Left renal cortex interstitium (tissue), 4 donors: ENCODE data around the gene SGCD. TPM values are rescaled to one million over a fixed set of nuclear protein-coding genes. Genes with fewer than 3 reads are reported as not detected.

ENCODE experiments used
- DNase-seq, 4 donors: peaks; one replicate each; pipeline ENCODE4 v3.0.0-alpha.2; 2013; ENCODE audit warnings: low read depth in 4 of 4, low spot score in 2 of 4, missing footprints in 1 of 4
- polyA plus RNA-seq, 4 donors: library from polyadenylated mRNA; unstranded; fragments of 120-200 nt; gene quantifications; one replicate each; pipeline ENCODE4 v1.2.1, GENCODE V29; 2013; ENCODE audit not compliant: insufficient read length in 4 of 4

The SGCD gene
- polyA plus RNA-seq, 4 donors = 3.8 to 6.0 (median 5.2) TPM

GRCh38 chr5:156399323-156399722 is 72.4 kb downstream of the SGCD start:
- no peak for DNase-seq

- DNase-seq = no peak
Measured at GRCh38 chr5:156400231-156400986, 73.4 kb downstream of the SGCD start.

- no peak for DNase-seq
Measured at GRCh38 chr5:156401804-156402203, 74.8 kb downstream of the SGCD start.

GRCh38 chr5:156402387-156402921 is 75.5 kb downstream of the SGCD start:
- DNase-seq = peak in 1 of 4 donors; percentile 63

- DNase-seq = no peak
Measured at GRCh38 chr5:156405988-156406387, 79.0 kb downstream of the SGCD start.

GRCh38 chr5:156407251-156407650 is 80.3 kb downstream of the SGCD start:
- DNase-seq = no peak

- no peak for DNase-seq
Measured at GRCh38 chr5:156409834-156410233, 82.9 kb downstream of the SGCD start.

GRCh38 chr5:156411185-156411613 is 84.2 kb downstream of the SGCD start:
- no peak for DNase-seq

- DNase-seq = no peak
Measured at GRCh38 chr5:156411957-156412356, 85.0 kb downstream of the SGCD start.

GRCh38 chr5:156414391-156414790 is 87.4 kb downstream of the SGCD start:
- DNase-seq = no peak

- DNase-seq = no peak
Measured at GRCh38 chr5:156419661-156420060, 92.7 kb downstream of the SGCD start.

- no peak for DNase-seq
Measured at GRCh38 chr5:156420665-156421064, 93.7 kb downstream of the SGCD start.

- DNase-seq = no peak
Measured at GRCh38 chr5:156421798-156422197, 94.8 kb downstream of the SGCD start.

GRCh38 chr5:156423597-156423996 is 96.6 kb downstream of the SGCD start:
- no peak for DNase-seq

GRCh38 chr5:156427315-156427714 is 100.4 kb downstream of the SGCD start:
- DNase-seq = no peak

GRCh38 chr5:156431956-156432829 is 105.2 kb downstream of the SGCD start:
- no peak for DNase-seq

- no peak for DNase-seq
Measured at GRCh38 chr5:156432830-156433105, 105.8 kb downstream of the SGCD start.

- DNase-seq = no peak
Measured at GRCh38 chr5:156434471-156434870, 107.5 kb downstream of the SGCD start.

GRCh38 chr5:156435101-156435500 is 108.1 kb downstream of the SGCD start:
- no peak for DNase-seq

GRCh38 chr5:156438076-156438475 is 111.1 kb downstream of the SGCD start:
- DNase-seq = no peak

GRCh38 chr5:156444753-156445291 is 117.9 kb downstream of the SGCD start:
- DNase-seq = no peak
